H1 (cell line): ENCODE data around the gene SLC35F1.

Experiments
- CREB1 ChIP-seq: IDR thresholded peaks from 2 replicates; pipeline ENCODE4 v1.6.1; 2012; ENCODE audit warnings: inconsistent platforms
- EZH2 ChIP-seq: fragments of 200-600 bp; sonication (generic); IDR thresholded peaks from 2 replicates; pipeline ENCODE4 v1.7.1; 2012; ENCODE audit warnings: low read depth, mild to moderate bottlenecking, moderate library complexity, low read length, inconsistent platforms; ENCODE audit not compliant: severe bottlenecking
- POLR2A ChIP-seq, 2 experiments: IDR thresholded peaks; 1 replicate in 1 of 2; 2 replicates in 1 of 2; pipeline ENCODE4 v1.6.1; 2011; ENCODE audit warnings: low read depth in 2 of 2, low read length in 2 of 2, mild to moderate bottlenecking in 2 of 2; ENCODE audit errors: control extremely low read depth in 1 of 2
- RAD21 ChIP-seq, 2 experiments: IDR thresholded peaks in 1 of 2; conservative IDR thresholded peaks in 1 of 2; 2 replicates each; pipeline ENCODE4 v1.6.1; 2011; ENCODE audit warnings: low read depth in 2 of 2, low read length in 2 of 2, improper control_type of control experiment in 1 of 2, inconsistent platforms in 1 of 2, mild to moderate bottlenecking in 1 of 2, moderate library complexity in 1 of 2
- SUZ12 ChIP-seq: fragments of 200-600 bp; sonication (generic); IDR thresholded peaks from 2 replicates; pipeline ENCODE4 v1.6.1; 2012; ENCODE audit warnings: mild to moderate bottlenecking, inconsistent platforms, low read length, moderate library complexity, mixed read lengths
- YY1 ChIP-seq: IDR thresholded peaks from 2 replicates; pipeline ENCODE4 v1.6.1; 2011; ENCODE audit warnings: low read depth, mild to moderate bottlenecking, low read length
- TF ChIP-seq, protein P1 (sequence below), 3 experiments: IDR thresholded peaks; 1 replicate in 2 of 3; 2 replicates in 1 of 3; pipeline versions ENCODE4 v1.5.1 to v1.6.1; 2011; ENCODE audit warnings: low read length in 3 of 3, mild to moderate bottlenecking in 3 of 3, inconsistent platforms in 2 of 3, low read depth in 1 of 3, moderate library complexity in 1 of 3; ENCODE audit not compliant: insufficient read depth in 1 of 3; ENCODE audit errors: control extremely low read depth in 1 of 3

GRCh38 chr6:118324116-118324515 lies 417.1 kb downstream of the SLC35F1 start:
- TF ChIP-seq EZH2 (no peak), POLR2A (IDR thresholded peaks at IDR 0.05; ENCODE audit: control extremely low read depth in 1 of 2, low read depth in 2 of 2, low read length in 2 of 2) (no peak), CREB1 (no peak), YY1 (no peak), SUZ12 (no peak), RAD21 (IDR thresholded peaks at IDR 0.05 in 1 of 2, conservative IDR thresholded peaks at IDR 0.05 in 1 of 2; ENCODE audit: low read depth in 2 of 2, low read length in 2 of 2) (no peak)
- TF ChIP-seq, protein P1, sequence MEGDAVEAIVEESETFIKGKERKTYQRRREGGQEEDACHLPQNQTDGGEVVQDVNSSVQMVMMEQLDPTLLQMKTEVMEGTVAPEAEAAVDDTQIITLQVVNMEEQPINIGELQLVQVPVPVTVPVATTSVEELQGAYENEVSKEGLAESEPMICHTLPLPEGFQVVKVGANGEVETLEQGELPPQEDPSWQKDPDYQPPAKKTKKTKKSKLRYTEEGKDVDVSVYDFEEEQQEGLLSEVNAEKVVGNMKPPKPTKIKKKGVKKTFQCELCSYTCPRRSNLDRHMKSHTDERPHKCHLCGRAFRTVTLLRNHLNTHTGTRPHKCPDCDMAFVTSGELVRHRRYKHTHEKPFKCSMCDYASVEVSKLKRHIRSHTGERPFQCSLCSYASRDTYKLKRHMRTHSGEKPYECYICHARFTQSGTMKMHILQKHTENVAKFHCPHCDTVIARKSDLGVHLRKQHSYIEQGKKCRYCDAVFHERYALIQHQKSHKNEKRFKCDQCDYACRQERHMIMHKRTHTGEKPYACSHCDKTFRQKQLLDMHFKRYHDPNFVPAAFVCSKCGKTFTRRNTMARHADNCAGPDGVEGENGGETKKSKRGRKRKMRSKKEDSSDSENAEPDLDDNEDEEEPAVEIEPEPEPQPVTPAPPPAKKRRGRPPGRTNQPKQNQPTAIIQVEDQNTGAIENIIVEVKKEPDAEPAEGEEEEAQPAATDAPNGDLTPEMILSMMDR (IDR thresholded peaks at IDR 0.05; ENCODE audit: control extremely low read depth in 1 of 3, insufficient read depth in 1 of 3, low read depth in 1 of 3, low read length in 3 of 3) = no peak
